ENCODE measurements around the gene LRP2.

DNA sequence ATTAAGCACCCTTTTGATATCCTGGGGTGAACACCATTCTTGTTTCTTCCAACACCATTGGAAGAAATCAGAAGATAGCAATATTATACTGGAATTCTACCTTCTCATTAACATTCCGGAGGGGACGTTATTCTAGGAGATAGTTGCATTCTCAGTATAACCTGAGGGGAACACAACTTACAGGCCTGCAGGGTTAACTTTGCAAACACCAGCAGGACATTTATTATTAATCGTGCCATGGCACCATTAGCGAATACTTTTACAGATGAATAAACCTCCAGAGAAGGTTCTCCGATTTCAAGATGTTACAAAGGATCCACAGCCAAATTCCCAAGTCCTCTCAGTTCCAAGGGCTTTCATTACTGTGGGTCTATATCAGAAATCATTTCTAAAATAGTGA lies 184.0 kb downstream of the LRP2 start:
- TF ChIP-seq, protein P1, sequence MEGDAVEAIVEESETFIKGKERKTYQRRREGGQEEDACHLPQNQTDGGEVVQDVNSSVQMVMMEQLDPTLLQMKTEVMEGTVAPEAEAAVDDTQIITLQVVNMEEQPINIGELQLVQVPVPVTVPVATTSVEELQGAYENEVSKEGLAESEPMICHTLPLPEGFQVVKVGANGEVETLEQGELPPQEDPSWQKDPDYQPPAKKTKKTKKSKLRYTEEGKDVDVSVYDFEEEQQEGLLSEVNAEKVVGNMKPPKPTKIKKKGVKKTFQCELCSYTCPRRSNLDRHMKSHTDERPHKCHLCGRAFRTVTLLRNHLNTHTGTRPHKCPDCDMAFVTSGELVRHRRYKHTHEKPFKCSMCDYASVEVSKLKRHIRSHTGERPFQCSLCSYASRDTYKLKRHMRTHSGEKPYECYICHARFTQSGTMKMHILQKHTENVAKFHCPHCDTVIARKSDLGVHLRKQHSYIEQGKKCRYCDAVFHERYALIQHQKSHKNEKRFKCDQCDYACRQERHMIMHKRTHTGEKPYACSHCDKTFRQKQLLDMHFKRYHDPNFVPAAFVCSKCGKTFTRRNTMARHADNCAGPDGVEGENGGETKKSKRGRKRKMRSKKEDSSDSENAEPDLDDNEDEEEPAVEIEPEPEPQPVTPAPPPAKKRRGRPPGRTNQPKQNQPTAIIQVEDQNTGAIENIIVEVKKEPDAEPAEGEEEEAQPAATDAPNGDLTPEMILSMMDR (IDR thresholded peaks at IDR 0.05) = no peak
- TF ChIP-seq POLR2AphosphoS5 (IDR thresholded peaks at IDR 0.05) (no peak), POLR2A (IDR thresholded peaks at IDR 0.05) (no peak)

Measured in upper lobe of left lung (tissue), 4 donors.